ENCODE data around the gene SART3.

DNA sequence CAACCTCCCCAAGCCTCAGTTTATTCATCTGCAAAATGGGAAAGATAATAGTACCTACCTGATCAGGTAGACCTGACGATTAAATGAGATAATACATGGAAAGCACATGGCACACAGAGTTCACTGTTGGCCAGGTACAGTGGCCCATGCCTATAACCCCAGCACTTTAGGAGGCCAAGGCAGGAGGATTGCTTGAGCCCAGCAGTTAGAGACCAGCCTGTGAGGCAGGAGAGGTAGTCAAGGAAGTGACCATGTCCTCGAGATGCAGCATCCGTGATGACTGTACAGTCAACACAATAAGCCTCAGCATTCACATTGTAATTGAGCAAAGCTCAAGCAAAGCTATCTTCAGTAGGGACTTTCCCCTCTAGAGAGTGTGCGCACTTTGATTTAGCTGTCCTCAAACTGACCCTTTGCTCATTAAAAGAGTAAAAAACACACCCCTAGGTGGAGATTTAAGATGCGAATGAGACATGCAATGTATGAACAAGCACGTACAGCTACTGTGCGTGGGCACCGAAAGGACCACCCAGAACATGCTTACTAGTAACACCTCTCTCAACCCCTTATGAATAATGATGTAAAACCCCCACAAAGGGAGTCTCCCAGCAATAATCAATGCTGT is 11.3 kb upstream of the SART3 start:
- TF ChIP-seq, protein P1, sequence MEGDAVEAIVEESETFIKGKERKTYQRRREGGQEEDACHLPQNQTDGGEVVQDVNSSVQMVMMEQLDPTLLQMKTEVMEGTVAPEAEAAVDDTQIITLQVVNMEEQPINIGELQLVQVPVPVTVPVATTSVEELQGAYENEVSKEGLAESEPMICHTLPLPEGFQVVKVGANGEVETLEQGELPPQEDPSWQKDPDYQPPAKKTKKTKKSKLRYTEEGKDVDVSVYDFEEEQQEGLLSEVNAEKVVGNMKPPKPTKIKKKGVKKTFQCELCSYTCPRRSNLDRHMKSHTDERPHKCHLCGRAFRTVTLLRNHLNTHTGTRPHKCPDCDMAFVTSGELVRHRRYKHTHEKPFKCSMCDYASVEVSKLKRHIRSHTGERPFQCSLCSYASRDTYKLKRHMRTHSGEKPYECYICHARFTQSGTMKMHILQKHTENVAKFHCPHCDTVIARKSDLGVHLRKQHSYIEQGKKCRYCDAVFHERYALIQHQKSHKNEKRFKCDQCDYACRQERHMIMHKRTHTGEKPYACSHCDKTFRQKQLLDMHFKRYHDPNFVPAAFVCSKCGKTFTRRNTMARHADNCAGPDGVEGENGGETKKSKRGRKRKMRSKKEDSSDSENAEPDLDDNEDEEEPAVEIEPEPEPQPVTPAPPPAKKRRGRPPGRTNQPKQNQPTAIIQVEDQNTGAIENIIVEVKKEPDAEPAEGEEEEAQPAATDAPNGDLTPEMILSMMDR (IDR thresholded peaks at IDR 0.05) = no peak
- no peak for TF ChIP-seq POLR2A (IDR thresholded peaks at IDR 0.05)

Measured in gastroesophageal sphincter (tissue), 3 donors.